Measurements from ENCODE around the gene INTS11.

The INTS11 gene

GRCh38 chr1:1294250-1294890, 30.1 kb downstream of the INTS11 start:
- DNase-seq (ENCODE audit: low read depth, low spot score), result no peak
- Histone ChIP-seq H3K4me3 (no peak overlapping the region), H3K27ac (no peak overlapping the region), H3K36me3 (ENCODE audit: insufficient read depth, low read length) (no peaks in the 10 kb centered on the region), H3K9me3 (ENCODE audit: low read depth, low read length) (no peaks in the 10 kb centered on the region), H3K9ac (ENCODE audit: insufficient read length) (no peak overlapping the region)
- TF ChIP-seq FOXP2 (optimal IDR thresholded peaks at IDR 0.05; ENCODE audit: control extremely low read depth, extremely low read length, insufficient read depth) (no peak), POLR2AphosphoS5 (IDR thresholded peaks at IDR 0.05; ENCODE audit: borderline replicate concordance, low read depth, low read length) (no peak), EZH2 (IDR thresholded peaks at IDR 0.05) (no peak)

DNA sequence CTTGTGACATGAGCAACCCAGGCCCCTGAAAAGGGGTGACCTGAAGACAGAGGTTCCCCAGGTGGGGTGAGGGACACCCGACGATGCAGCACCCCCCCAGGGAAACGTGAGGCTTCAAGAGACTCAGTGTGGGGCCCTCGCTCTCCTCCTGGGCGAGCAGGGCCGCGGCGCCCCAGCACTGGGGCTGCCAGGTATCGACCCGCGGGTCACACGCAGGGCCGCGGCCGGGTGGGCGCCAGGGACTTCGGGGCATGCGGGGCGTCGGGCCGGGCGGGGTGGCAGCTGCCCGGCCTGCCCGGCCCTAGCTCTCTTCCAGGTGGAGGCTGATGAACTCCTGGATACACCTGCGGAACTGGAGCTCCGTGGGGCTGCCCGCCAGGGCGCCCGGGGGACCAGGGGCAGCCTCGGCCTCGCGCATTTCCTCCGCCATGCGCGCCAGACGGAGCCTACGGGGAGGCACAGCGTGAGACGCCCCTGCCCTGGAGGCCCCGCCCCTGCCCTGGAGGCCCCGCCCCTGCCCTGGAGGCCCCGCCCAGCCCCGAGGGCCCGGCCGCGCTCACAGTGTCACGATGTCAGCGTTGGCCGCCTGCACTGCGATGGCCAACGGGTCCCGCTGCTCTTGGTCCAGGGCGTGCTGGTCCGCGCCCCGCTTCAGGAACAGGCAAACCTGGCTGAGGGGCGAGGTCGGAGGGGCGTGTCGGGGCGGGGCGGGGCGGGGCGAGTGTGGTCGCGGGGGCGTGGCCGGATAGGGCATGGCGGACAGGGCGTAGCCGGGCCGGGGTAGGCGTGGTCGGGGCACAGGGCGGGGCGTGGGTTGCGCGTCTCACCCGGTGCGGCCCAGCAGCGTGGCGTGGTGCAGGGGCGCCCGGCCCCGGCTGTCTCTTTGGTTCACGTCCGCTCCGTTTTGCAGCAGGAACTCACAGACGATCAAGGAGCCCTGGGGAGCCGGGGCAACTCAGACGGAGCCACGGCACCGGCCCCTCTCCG, 30.9 kb downstream of the INTS11 start:
- Histone ChIP-seq H3K27ac (no peak overlapping the region), H3K9ac (ENCODE audit: insufficient read length) (no peak overlapping the region), H3K4me3 (no peak overlapping the region), H3K9me3 (ENCODE audit: low read depth, low read length) (no peaks in the 10 kb centered on the region), H3K36me3 (ENCODE audit: insufficient read depth, low read length) (no peaks in the 10 kb centered on the region)
- no peak for DNase-seq (ENCODE audit: low read depth, low spot score)
- no peak for TF ChIP-seq POLR2AphosphoS5 (IDR thresholded peaks at IDR 0.05; ENCODE audit: borderline replicate concordance, low read depth, low read length)

DNA sequence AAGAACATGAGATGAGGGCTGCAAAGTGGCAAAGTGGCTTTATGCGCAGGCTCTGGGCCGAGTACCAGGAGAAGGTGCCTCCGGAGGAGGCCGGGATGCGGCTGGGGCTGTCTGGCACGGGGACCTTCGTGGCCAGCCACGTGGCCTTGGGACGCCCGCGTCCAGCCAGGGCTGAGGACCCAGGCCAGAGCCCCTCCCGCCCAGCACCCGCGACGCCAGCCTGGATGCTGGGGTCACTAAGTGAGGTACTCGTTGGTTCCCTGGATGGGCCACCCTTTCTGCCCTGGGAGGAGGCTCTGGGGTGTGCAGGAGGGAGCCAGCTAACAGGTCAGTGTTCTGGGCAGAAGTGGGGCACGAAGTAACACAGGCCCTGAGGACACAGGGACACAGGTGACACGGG, 31.6 kb downstream of the INTS11 start:
- DNase-seq (ENCODE audit: low read depth, low spot score), result no peak
- Histone ChIP-seq H3K9me3 (ENCODE audit: low read depth, low read length) (no peaks in the 10 kb centered on the region), H3K36me3 (ENCODE audit: insufficient read depth, low read length) (no peaks in the 10 kb centered on the region), H3K9ac (ENCODE audit: insufficient read length) (no peak overlapping the region), H3K4me3 (no peak overlapping the region), H3K27ac (no peak overlapping the region)
- TF ChIP-seq POLR2AphosphoS5 (IDR thresholded peaks at IDR 0.05; ENCODE audit: borderline replicate concordance, low read depth, low read length) (no peak), FOXP2 (optimal IDR thresholded peaks at IDR 0.05; ENCODE audit: control extremely low read depth, extremely low read length, insufficient read depth) (no peak), EZH2 (IDR thresholded peaks at IDR 0.05) (no peak)

- TF ChIP-seq POLR2AphosphoS5 (IDR thresholded peaks at IDR 0.05; ENCODE audit: borderline replicate concordance, low read depth, low read length) (0 out of 2 replicates have a peak, but pooled peaks have one; percentile 27), EZH2 (IDR thresholded peaks at IDR 0.05) (no peak)
- Histone ChIP-seq H3K27ac (no peak overlapping the region), H3K36me3 (ENCODE audit: insufficient read depth, low read length) (no peaks in the 10 kb centered on the region), H3K9ac (ENCODE audit: insufficient read length) (no peak overlapping the region), H3K9me3 (ENCODE audit: low read depth, low read length) (no peaks in the 10 kb centered on the region), H3K4me3 (no peak overlapping the region)
- no peak for DNase-seq (ENCODE audit: low read depth, low spot score)
Observed at GRCh38 chr1:1292442-1292779, 32.0 kb downstream of the INTS11 start.

GRCh38 chr1:1291548-1292441, 32.7 kb downstream of the INTS11 start:
- H3K9me3 ChIP-seq (ENCODE audit: low read depth, low read length), result no peaks in the 10 kb centered on the region
- H3K27ac ChIP-seq, result no peak overlapping the region
- no peak overlapping the region for H3K4me3 ChIP-seq
- TF ChIP-seq FOXP2 (optimal IDR thresholded peaks at IDR 0.05; ENCODE audit: control extremely low read depth, extremely low read length, insufficient read depth), result no peak
- no peak for TF ChIP-seq EZH2 (IDR thresholded peaks at IDR 0.05)
- peak; percentile 35; the same call in 1 of the 2 replicates for TF ChIP-seq POLR2AphosphoS5 (IDR thresholded peaks at IDR 0.05; ENCODE audit: borderline replicate concordance, low read depth, low read length)
- no peak for DNase-seq (ENCODE audit: low read depth, low spot score)
- no peak overlapping the region for H3K9ac ChIP-seq (ENCODE audit: insufficient read length)
- no peaks in the 10 kb centered on the region for H3K36me3 ChIP-seq (ENCODE audit: insufficient read depth, low read length)

GRCh38 chr1:1291023-1291528, 33.4 kb downstream of the INTS11 start:
- Histone ChIP-seq H3K9me3 (ENCODE audit: low read depth, low read length) (no peaks in the 10 kb centered on the region), H3K36me3 (ENCODE audit: insufficient read depth, low read length) (no peaks in the 10 kb centered on the region), H3K9ac (ENCODE audit: insufficient read length) (no peak overlapping the region), H3K27ac (no peak overlapping the region), H3K4me3 (no peak overlapping the region)
- TF ChIP-seq FOXP2 (optimal IDR thresholded peaks at IDR 0.05; ENCODE audit: control extremely low read depth, extremely low read length, insufficient read depth) (no peak), POLR2AphosphoS5 (IDR thresholded peaks at IDR 0.05; ENCODE audit: borderline replicate concordance, low read depth, low read length) (no peak), EZH2 (IDR thresholded peaks at IDR 0.05) (no peak)
- no peak for DNase-seq (ENCODE audit: low read depth, low spot score)

DNA sequence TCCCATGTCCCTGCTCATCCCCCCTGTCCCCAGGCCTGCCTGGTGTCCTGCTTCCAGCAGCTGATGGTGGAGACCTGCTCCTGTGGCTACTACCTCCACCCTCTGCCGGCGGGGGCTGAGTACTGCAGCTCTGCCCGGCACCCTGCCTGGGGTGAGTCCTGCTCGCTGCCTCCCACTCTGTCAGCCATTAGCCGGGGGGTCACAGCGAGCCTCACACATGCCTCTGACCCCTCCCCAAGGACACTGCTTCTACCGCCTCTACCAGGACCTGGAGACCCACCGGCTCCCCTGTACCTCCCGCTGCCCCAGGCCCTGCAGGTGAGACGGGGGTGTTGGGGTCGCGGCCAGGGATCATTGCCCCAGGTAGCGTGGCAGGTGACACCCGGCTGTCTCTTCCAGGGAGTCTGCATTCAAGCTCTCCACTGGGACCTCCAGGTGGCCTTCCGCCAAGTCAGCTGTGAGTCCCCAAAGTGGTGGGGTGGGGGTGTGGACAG, 34.2 kb downstream of the INTS11 start:
- H3K9ac ChIP-seq (ENCODE audit: insufficient read length), result no peak overlapping the region
- no peaks in the 10 kb centered on the region for H3K36me3 ChIP-seq (ENCODE audit: insufficient read depth, low read length)
- H3K9me3 ChIP-seq (ENCODE audit: low read depth, low read length), result no peaks in the 10 kb centered on the region
- TF ChIP-seq EZH2 (IDR thresholded peaks at IDR 0.05), result no peak
- no peak for TF ChIP-seq FOXP2 (optimal IDR thresholded peaks at IDR 0.05; ENCODE audit: control extremely low read depth, extremely low read length, insufficient read depth)
- no peak for TF ChIP-seq POLR2AphosphoS5 (IDR thresholded peaks at IDR 0.05; ENCODE audit: borderline replicate concordance, low read depth, low read length)
- DNase-seq (ENCODE audit: low read depth, low spot score), result no peak
- H3K27ac ChIP-seq, result no peak overlapping the region
- no peak overlapping the region for H3K4me3 ChIP-seq

Measured in SK-N-MC (cell line).